Hepatocyte (in vitro differentiated cells): ENCODE results near the gene MPLKIP.

Source experiments
- EZH2 ChIP-seq: fragments of 200-600 bp; sonication (generic); IDR thresholded peaks from 2 replicates; pipeline ENCODE4 v1.6.1; 2016; ENCODE audit warnings: antibody characterized with exemption, mild to moderate bottlenecking, borderline replicate concordance
- EZH2phosphoT487 ChIP-seq: fragments of 200-600 bp; sonication (generic); IDR thresholded peaks from one replicate; pipeline ENCODE4 v1.6.1; 2018; ENCODE audit warnings: antibody characterized with exemption, mild to moderate bottlenecking, low read depth, moderate library complexity; ENCODE audit not compliant: unreplicated experiment, severe bottlenecking
- TF ChIP-seq, protein P1 (sequence below): fragments of 200-600 bp; sonication (generic); IDR thresholded peaks from 2 replicates; pipeline ENCODE4 v1.5.1; 2016; ENCODE audit warnings: antibody characterized with exemption, mild to moderate bottlenecking; ENCODE audit not compliant: poor library complexity

DNA sequence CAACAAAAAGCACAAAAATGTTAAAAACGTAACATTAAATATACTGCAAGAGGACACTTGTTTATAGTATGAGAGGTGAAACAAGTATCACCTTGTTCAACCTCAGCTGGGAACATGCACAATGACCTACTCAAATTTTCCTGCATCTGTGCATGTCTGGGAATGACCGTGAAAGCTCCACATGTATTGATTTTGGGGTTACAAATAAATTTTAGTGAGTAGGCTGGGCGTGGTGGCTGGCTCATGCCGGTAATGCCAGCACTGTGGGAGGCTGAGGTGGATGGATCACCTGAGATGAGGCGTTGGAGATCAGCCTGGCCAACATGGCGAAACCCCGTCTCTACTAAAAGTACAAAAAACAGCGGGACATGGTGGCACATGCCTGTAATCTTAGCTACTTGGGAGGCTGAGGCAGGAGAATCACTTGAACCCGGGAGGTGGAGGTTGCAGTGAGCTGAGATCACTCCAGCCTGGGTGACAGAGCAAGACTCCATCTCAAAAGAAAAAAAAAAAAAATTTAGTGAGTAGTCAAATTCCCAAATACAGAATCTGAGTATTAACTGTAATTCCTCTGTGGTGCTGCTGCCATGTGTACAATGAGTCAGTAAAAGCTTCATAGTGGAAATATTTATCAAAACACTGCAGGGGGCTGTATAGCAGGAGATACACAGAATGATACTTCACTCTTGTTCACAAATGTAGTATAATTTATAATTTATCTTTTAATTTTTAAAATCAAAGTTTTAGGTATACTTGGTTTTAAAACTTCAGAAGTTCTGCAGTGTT is 41.5 kb upstream of the MPLKIP start:
- TF ChIP-seq, protein P1, sequence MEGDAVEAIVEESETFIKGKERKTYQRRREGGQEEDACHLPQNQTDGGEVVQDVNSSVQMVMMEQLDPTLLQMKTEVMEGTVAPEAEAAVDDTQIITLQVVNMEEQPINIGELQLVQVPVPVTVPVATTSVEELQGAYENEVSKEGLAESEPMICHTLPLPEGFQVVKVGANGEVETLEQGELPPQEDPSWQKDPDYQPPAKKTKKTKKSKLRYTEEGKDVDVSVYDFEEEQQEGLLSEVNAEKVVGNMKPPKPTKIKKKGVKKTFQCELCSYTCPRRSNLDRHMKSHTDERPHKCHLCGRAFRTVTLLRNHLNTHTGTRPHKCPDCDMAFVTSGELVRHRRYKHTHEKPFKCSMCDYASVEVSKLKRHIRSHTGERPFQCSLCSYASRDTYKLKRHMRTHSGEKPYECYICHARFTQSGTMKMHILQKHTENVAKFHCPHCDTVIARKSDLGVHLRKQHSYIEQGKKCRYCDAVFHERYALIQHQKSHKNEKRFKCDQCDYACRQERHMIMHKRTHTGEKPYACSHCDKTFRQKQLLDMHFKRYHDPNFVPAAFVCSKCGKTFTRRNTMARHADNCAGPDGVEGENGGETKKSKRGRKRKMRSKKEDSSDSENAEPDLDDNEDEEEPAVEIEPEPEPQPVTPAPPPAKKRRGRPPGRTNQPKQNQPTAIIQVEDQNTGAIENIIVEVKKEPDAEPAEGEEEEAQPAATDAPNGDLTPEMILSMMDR, result no peak
- TF ChIP-seq EZH2phosphoT487, result no peak
- TF ChIP-seq EZH2, result no peak
